GM20000 (cell line): ENCODE measurements around the gene VCX3B.
"Not testable (repeated sequence)": the region's sequence is repeated elsewhere in the genome, so short reads cannot be mapped to it uniquely, and the experiment has no call there.

Source experiments
- DNase-seq: peaks from one replicate; pipeline ENCODE4 v3.0.0; 2012; ENCODE audit warnings: low spot score
- CTCF ChIP-seq: IDR thresholded peaks from 2 replicates; pipeline ENCODE4 v1.5.1; 2012; ENCODE audit warnings: mild to moderate bottlenecking, control low read depth; ENCODE audit errors: extremely low read depth, missing control alignments

VCX3B gene

GRCh38 chrX:8464530-8464929, at the start of gene VCX3B:
TSS of gene VCX3B (plus strand) at chrX:8464830. CDS start at chrX:8465451, 621 bp downstream.
- DNase-seq = not testable (repeated sequence)

GRCh38 chrX:8418301-8418700, 46.3 kb upstream of the VCX3B start:
- no peak for DNase-seq
- TF ChIP-seq CTCF = no peak

- no peak for TF ChIP-seq CTCF
These were observed 39.7 kb upstream of the VCX3B start for GRCh38 chrX:8424912-8425311.

GRCh38 chrX:8429692-8430249, 34.9 kb upstream of the VCX3B start:
- DNase-seq = no peak
- TF ChIP-seq CTCF = no peak

More at GRCh38 chrX:8424912-8425311, 39.7 kb upstream of the VCX3B start:
- no peak for DNase-seq

GRCh38 chrX:8430444-8430843, 34.2 kb upstream of the VCX3B start:
- no peak for DNase-seq
- no peak for TF ChIP-seq CTCF

GRCh38 chrX:8432396-8432795, 32.2 kb upstream of the VCX3B start:
- no peak for TF ChIP-seq CTCF
- DNase-seq = no peak

- no peak for DNase-seq
- TF ChIP-seq CTCF = no peak
These were observed 31.2 kb upstream of the VCX3B start for GRCh38 chrX:8433109-8434062.
